Natural killer cell (primary cell): ENCODE data around the gene MCIDAS. TPM values are rescaled to one million over a fixed set of nuclear protein-coding genes. Genes with fewer than 3 reads are reported as not detected.

ENCODE experiments used
- ATAC-seq, 3 donors: fragments of 150-1000 bp in 2 of 3; fragments of 200-7000 bp in 1 of 3; cut with Tn5 transposase; 1 replicate in 1 of 3; 2 replicates in 2 of 3; pipeline ENCODE4 v1.10.0; 2021; ENCODE audit warnings: mild to moderate bottlenecking in 2 of 3, moderate library complexity in 2 of 3
- DNase-seq, 2 donors: peaks; one replicate each; pipeline versions ENCODE4 v3.0.0 to v3.0.0-alpha.2; 2013 to 2021; ENCODE audit warnings: mixed read lengths in 1 of 2
- H3K27ac ChIP-seq: one replicate; pipeline ENCODE4 v1.5.1; 2013; ENCODE audit warnings: mild to moderate bottlenecking, low read length
- H3K27me3 ChIP-seq: one replicate; pipeline ENCODE4 v1.6.1; 2013; ENCODE audit warnings: low read length; ENCODE audit not compliant: control insufficient read depth, insufficient read depth
- H3K36me3 ChIP-seq: one replicate; pipeline ENCODE4 v1.6.1; 2013; ENCODE audit warnings: low read length; ENCODE audit not compliant: control insufficient read depth, insufficient read depth
- H3K4me1 ChIP-seq: one replicate; pipeline ENCODE4 v1.6.1; 2013; ENCODE audit warnings: low read length; ENCODE audit not compliant: control insufficient read depth, insufficient read depth
- H3K4me3 ChIP-seq: one replicate; pipeline ENCODE4 v1.5.1; 2013; ENCODE audit warnings: low read length
- H3K9me3 ChIP-seq: one replicate; pipeline ENCODE4 v1.6.1; 2013; ENCODE audit warnings: low read length; ENCODE audit not compliant: control insufficient read depth, insufficient read depth
- H3K27ac Mint-ChIP-seq, 2 donors: one replicate each; pipeline ENCODE4 v1.8.0; 2022; ENCODE audit warnings: mild to moderate bottlenecking in 2 of 2, mixed read lengths in 2 of 2, moderate library complexity in 1 of 2
- H3K27me3 Mint-ChIP-seq, 2 donors: one replicate each; pipeline ENCODE4 v1.8.0; 2022; ENCODE audit warnings: low read depth in 2 of 2, mixed read lengths in 2 of 2
- H3K36me3 Mint-ChIP-seq: one replicate; pipeline ENCODE4 v1.8.0; 2022; ENCODE audit warnings: mixed read lengths
- H3K4me1 Mint-ChIP-seq, 2 donors: one replicate each; pipeline ENCODE4 v1.8.0; 2022; ENCODE audit warnings: mixed read lengths in 2 of 2
- H3K4me3 Mint-ChIP-seq: one replicate; pipeline ENCODE4 v1.8.0; 2022; ENCODE audit warnings: mild to moderate bottlenecking, moderate library complexity, mixed read lengths
- H3K9me3 Mint-ChIP-seq, 2 donors: one replicate each; pipeline ENCODE4 v1.8.0; 2022; ENCODE audit warnings: mixed read lengths in 2 of 2
- WGBS: methylation state at CpG from one replicate; pipeline ENCODE4 v1.1.7; 2013; ENCODE audit warnings: missing lambda C conversion rate; ENCODE audit not compliant: insufficient coverage; 5-methylcytosine and 5-hydroxymethylcytosine counted together
- intact Hi-C: fragments of 100-400 bp; cut with micrococcal nuclease; formaldehyde crosslinking; loops from one replicate; pipeline ENCODE4 v1.14.2; 2022
- total RNA-seq, 4 donors: library from RNA; stranded (reverse); fragments of 120-200 nt in 1 of 4; gene quantifications; one replicate each; pipeline versions ENCODE4 v1.2.3 to v1.2.4, GENCODE V29; 2013 to 2022
- TF ChIP-seq, protein P1 (sequence below): fragments of 200-600 bp; IDR thresholded peaks from one replicate; pipeline ENCODE4 v1.8.0; 2022; ENCODE audit warnings: antibody characterized with exemption

Gene MCIDAS
- total RNA-seq, 3 donors from 2014 or later (not counting 1 experiment from before 2014, with no cell fraction given): not detected

DNA sequence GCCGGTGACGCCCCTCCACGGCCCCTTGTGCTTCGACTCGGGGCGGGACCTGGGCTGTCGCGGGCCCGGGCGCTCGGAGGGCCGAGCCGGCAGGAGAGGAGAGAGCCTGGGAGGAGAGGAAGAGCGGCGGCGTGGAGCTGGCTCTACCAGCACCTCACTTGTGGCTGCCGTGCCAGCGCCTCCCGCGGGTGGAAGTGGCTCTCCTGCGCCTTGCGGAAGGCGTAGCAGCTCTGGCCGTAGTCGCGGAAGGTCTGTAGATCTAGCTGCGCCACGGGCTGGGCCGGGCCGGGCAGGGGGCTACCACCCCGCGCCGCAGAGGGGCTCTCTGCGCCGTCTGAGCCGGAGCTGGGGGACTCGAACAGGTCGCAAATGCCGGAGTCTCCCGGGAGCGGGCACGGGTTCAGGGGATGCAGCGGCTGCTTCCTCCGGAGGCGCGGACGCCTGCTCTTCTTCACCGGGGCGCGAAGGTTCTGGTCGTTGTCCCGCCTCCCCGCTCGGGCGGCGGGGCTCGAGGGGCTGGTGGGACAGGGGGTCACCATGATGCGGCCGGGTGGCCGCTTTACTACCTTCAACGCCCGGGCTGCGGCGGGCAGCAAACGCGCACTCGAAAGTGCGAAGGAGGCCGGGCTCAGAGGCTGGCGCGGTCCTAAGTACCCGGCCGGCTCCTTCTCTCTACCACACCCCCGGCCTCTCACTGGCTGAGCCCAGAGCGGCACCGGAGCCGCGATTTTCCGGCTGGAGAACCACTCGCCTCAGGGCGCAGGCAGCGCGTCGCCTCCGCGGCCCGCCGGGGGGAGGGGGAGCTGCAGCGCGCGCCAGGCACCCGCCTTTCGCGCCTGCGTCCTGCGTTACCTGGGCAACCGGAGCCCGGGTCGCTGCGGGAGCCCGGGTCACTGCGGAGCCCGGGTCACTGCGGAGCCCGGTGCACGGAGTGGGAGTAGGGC, 6.1 kb upstream of the MCIDAS start, which contains the start of gene CCNO:
TSS of gene CCNO (minus strand) at position 624 of the 944 bp plus-strand sequence. CDS start at position 539, 85 bp downstream.
- H3K27me3 Mint-ChIP-seq: peaks cover 57 to 58% of the 10 kb centered on the region in 2 donors
- no peak within 1 kb of the TSS for H3K27ac ChIP-seq
- ATAC-seq (peak; percentile 66 to 76 (median 71)), DNase-seq (peak; percentile 29 to 74)
- H3K27me3 ChIP-seq: peaks cover 60% of the 10 kb centered on the region
- no peaks in the 10 kb centered on the region for H3K9me3 Mint-ChIP-seq
- H3K36me3 Mint-ChIP-seq: no peaks in the 10 kb centered on the region
- peaks cover 30 to 31% of the 10 kb centered on the region in 2 donors for H3K4me1 Mint-ChIP-seq
- under 1% methylated on average over 106 of the region's 106 CpGs for WGBS
- peaks cover 36% of the 10 kb centered on the region for H3K4me1 ChIP-seq
- no peaks in the 10 kb centered on the region for H3K9me3 ChIP-seq
- peak within 1 kb of the TSS; percentile 82 for H3K4me3 Mint-ChIP-seq
- H3K27ac Mint-ChIP-seq: peak within 1 kb of the TSS in 1 of 2 donors; percentile 61
- no peaks in the 10 kb centered on the region for H3K36me3 ChIP-seq
- intact Hi-C loops: loop anchor here (1.0 kb wide), 1 partner anchor 61 kb away; no protein-coding TSS in a partner anchor
- TF ChIP-seq, protein P1, sequence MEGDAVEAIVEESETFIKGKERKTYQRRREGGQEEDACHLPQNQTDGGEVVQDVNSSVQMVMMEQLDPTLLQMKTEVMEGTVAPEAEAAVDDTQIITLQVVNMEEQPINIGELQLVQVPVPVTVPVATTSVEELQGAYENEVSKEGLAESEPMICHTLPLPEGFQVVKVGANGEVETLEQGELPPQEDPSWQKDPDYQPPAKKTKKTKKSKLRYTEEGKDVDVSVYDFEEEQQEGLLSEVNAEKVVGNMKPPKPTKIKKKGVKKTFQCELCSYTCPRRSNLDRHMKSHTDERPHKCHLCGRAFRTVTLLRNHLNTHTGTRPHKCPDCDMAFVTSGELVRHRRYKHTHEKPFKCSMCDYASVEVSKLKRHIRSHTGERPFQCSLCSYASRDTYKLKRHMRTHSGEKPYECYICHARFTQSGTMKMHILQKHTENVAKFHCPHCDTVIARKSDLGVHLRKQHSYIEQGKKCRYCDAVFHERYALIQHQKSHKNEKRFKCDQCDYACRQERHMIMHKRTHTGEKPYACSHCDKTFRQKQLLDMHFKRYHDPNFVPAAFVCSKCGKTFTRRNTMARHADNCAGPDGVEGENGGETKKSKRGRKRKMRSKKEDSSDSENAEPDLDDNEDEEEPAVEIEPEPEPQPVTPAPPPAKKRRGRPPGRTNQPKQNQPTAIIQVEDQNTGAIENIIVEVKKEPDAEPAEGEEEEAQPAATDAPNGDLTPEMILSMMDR: no peak
- peak within 1 kb of the TSS; percentile 43 for H3K4me3 ChIP-seq

DNA sequence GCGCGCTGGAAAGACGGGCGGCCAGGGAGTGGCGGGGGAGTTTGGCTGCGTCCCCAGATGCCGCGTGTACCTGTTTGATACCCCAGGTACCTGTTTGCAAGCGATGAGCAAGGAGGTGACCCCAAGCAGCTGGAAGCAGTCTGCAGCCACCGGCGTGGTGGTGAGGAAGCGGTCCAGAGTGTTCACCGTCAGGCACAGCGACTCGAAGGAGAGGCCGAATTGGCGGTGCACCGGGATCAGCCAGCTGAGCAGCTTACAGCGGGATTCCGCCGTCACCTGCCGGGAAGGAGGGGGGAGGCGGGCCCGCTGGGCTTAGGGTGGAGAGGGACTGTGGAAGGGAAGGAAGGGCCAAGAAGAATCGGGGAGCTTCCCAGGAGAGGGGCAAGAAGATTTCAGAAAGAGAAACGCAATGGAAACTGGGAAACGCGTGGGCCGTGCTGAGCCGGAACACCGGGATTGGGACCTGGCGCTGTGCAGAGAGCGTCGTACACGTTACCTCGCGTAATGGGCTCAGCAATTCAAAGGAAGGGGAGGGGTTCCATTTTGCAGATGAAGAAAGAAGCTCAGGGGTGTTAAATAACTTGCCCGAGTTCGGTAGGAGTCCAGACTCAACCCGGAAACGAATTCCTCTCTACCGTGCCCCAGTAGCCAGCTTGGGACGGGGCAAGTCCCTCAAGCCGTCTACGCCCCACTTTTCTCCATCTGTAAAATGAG, 5.3 kb upstream of the MCIDAS start:
- H3K36me3 ChIP-seq: no peaks in the 10 kb centered on the region
- 3% methylated on average over 45 of the region's 45 CpGs for WGBS
- intact Hi-C loops: no loop called here
- Mint-ChIP-seq H3K27ac (peak overlapping the region in 1 of 2 donors; percentile 61), H3K4me1 (peaks cover 35 to 37% of the 10 kb centered on the region in 2 donors), H3K36me3 (no peaks in the 10 kb centered on the region), H3K4me3 (peak overlapping the region; percentile 82), H3K9me3 (no peaks in the 10 kb centered on the region), H3K27me3 (peaks cover 60 to 65% of the 10 kb centered on the region in 2 donors)
- TF ChIP-seq, protein P1: no peak
- H3K27me3 ChIP-seq: peaks cover 68% of the 10 kb centered on the region
- peak in 1 of 2 donors; percentile 40 for DNase-seq
- H3K4me3 ChIP-seq: peak overlapping the region; percentile 43
- H3K4me1 ChIP-seq: peaks cover 42% of the 10 kb centered on the region
- peak in 1 of 3 donors; percentile 4 for ATAC-seq
- H3K27ac ChIP-seq: no peak overlapping the region
- H3K9me3 ChIP-seq: no peaks in the 10 kb centered on the region

DNA sequence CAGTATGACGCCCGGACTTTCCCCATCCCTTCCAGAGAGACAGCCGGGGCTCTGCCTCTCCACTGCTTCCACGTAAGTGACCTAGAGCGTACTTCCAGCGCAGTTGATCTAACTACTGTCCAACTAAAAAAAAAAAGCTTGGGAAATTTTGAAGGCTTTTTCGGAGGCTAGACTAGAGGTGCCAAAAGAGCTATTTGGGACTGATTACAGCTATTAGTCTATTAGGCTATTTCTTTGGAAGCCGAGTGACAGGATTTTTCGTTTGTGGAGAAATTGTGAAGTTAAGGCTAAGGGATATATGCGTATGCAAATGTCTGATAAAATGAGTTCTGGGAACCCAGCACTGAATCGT, 4.8 kb upstream of the MCIDAS start:
- no peaks in the 10 kb centered on the region for H3K9me3 ChIP-seq
- no peaks in the 10 kb centered on the region for H3K36me3 ChIP-seq
- H3K27me3 Mint-ChIP-seq: peaks cover 58 to 61% of the 10 kb centered on the region in 2 donors
- peak overlapping the region in 1 of 2 donors; percentile 61 for H3K27ac Mint-ChIP-seq
- TF ChIP-seq, protein P1: no peak
- no peaks in the 10 kb centered on the region for H3K36me3 Mint-ChIP-seq
- H3K27ac ChIP-seq: no peak overlapping the region
- peaks cover 46% of the 10 kb centered on the region for H3K4me1 ChIP-seq
- ATAC-seq (no peak), DNase-seq (no peak)
- intact Hi-C loops: no loop called here
- no peak overlapping the region for H3K4me3 ChIP-seq
- H3K9me3 Mint-ChIP-seq: no peaks in the 10 kb centered on the region
- peaks cover 69% of the 10 kb centered on the region for H3K27me3 ChIP-seq
- WGBS: 5% methylated on average over 11 of the region's 11 CpGs
- H3K4me3 Mint-ChIP-seq: peak overlapping the region; percentile 82
- peaks cover 35 to 37% of the 10 kb centered on the region in 2 donors for H3K4me1 Mint-ChIP-seq
